Measurements from ENCODE around the gene GPC5.

DNA sequence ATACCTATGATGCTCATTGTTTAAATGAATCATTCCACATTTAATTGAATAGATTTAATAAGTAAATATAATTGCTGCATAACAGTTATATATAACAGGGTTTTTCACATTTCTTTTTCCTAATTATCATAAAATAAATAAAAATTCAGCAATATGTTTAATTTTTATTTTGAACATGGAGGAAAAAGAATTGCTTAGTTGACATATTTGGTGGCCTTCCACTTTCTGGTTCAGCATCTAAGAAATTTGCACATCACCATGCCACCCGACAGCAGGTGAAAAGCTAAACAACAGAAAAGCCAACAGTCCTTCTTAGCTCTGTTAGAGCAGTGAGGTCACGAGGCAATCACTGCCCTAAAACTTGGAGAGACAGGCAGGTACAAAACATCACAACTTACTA lies 790.2 kb downstream of the GPC5 start:
- TF ChIP-seq, protein P1, sequence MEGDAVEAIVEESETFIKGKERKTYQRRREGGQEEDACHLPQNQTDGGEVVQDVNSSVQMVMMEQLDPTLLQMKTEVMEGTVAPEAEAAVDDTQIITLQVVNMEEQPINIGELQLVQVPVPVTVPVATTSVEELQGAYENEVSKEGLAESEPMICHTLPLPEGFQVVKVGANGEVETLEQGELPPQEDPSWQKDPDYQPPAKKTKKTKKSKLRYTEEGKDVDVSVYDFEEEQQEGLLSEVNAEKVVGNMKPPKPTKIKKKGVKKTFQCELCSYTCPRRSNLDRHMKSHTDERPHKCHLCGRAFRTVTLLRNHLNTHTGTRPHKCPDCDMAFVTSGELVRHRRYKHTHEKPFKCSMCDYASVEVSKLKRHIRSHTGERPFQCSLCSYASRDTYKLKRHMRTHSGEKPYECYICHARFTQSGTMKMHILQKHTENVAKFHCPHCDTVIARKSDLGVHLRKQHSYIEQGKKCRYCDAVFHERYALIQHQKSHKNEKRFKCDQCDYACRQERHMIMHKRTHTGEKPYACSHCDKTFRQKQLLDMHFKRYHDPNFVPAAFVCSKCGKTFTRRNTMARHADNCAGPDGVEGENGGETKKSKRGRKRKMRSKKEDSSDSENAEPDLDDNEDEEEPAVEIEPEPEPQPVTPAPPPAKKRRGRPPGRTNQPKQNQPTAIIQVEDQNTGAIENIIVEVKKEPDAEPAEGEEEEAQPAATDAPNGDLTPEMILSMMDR (IDR thresholded peaks at IDR 0.05 in 4 of 5, conservative IDR thresholded peaks at IDR 0.05 in 1 of 5), result no peak
- no peak for TF ChIP-seq POLR2A (IDR thresholded peaks at IDR 0.05)

Data from gastrocnemius medialis (tissue), 4 donors.